NCI-H2107 treated with DMSO at 0.1 percent for 48 hours (cell line): ENCODE measurements around the gene TLK2.
"Not testable (repeated sequence)": the region's sequence is repeated elsewhere in the genome, so short reads cannot be mapped to it uniquely, and the experiment has no call there.

ENCODE experiments used
- DNase-seq: peaks from one replicate; lab custom pipeline; 2025; ENCODE audit not compliant: unreplicated experiment; lab: John Stamatoyannopoulos, UW

Gene TLK2

GRCh38 chr17:62597920-62598319 lies 119.3 kb downstream of the TLK2 start:
- DNase-seq = no peak

GRCh38 chr17:62599964-62600657 lies 121.5 kb downstream of the TLK2 start:
- DNase-seq = no peak

GRCh38 chr17:62600805-62601204 lies 122.2 kb downstream of the TLK2 start:
- no peak for DNase-seq

- DNase-seq = no peak
These were observed 122.8 kb downstream of the TLK2 start for GRCh38 chr17:62601471-62601870.

GRCh38 chr17:62603783-62604182 lies 125.2 kb downstream of the TLK2 start:
- not testable (repeated sequence) for DNase-seq

GRCh38 chr17:62605588-62605987 lies 127.0 kb downstream of the TLK2 start:
- DNase-seq = no peak

GRCh38 chr17:62611292-62611691 lies 132.7 kb downstream of the TLK2 start:
- DNase-seq = no peak

- DNase-seq = no peak
These were observed 133.1 kb downstream of the TLK2 start for GRCh38 chr17:62611728-62612127.

- DNase-seq = not testable (repeated sequence)
These were observed 133.7 kb downstream of the TLK2 start for GRCh38 chr17:62612289-62612688.

GRCh38 chr17:62613095-62613494 lies 134.5 kb downstream of the TLK2 start:
- not testable (repeated sequence) for DNase-seq

- no peak for DNase-seq
These were observed 135.5 kb downstream of the TLK2 start for GRCh38 chr17:62614142-62614541.

- DNase-seq = no peak
These were observed 136.9 kb downstream of the TLK2 start for GRCh38 chr17:62615503-62615902.

- DNase-seq = no peak
These were observed 138.6 kb downstream of the TLK2 start for GRCh38 chr17:62616993-62617893.

GRCh38 chr17:62617894-62618472 lies 139.4 kb downstream of the TLK2 start:
- DNase-seq = no peak

- DNase-seq = no peak
These were observed 140.2 kb downstream of the TLK2 start for GRCh38 chr17:62618647-62619416.

GRCh38 chr17:62619417-62620155 lies 141.0 kb downstream of the TLK2 start:
- DNase-seq = no peak

- DNase-seq = no peak
These were observed 142.6 kb downstream of the TLK2 start for GRCh38 chr17:62621223-62621622.

- no peak for DNase-seq
These were observed 146.7 kb downstream of the TLK2 start for GRCh38 chr17:62625184-62625869.

- no peak for DNase-seq
These were observed 147.2 kb downstream of the TLK2 start for GRCh38 chr17:62625870-62626200.

GRCh38 chr17:62626719-62627218 lies 148.1 kb downstream of the TLK2 start:
- DNase-seq = no peak
